Stimulated activated CD8-positive, alpha-beta memory T cell treated with anti-CD3 and anti-CD28 coated beads, Interleukin-4, amount 100 ng/mL, for 24 hours (primary cell): ENCODE measurements around the gene HAGH.

Source experiments
- DNase-seq: peaks from one replicate; pipeline ENCODE4 v3.0.0-alpha.2; 2020; ENCODE audit warnings: low read depth

HAGH gene

GRCh38 chr16:1762196-1762878 lies 64.3 kb downstream of the HAGH start:
- no peak for DNase-seq

- no peak for DNase-seq
These were observed 64.9 kb downstream of the HAGH start for GRCh38 chr16:1761751-1762150.

- no peak for DNase-seq
These were observed 65.7 kb downstream of the HAGH start for GRCh38 chr16:1760911-1761310.

GRCh38 chr16:1759511-1759910 lies 67.1 kb downstream of the HAGH start:
- no peak for DNase-seq

GRCh38 chr16:1758923-1759322 lies 67.7 kb downstream of the HAGH start:
- DNase-seq: no peak

GRCh38 chr16:1757714-1758461 lies 68.7 kb downstream of the HAGH start:
- no peak for DNase-seq
